Measurements from ENCODE around the gene INS. TPM values are rescaled to one million over a fixed set of nuclear protein-coding genes. Genes with fewer than 3 reads are reported as not detected.

INS gene
- total and polyA plus RNA-seq, 2 of the 13 experiments (the other 11 are each of a cell fraction or from before 2014, with no cell fraction given) = not detected

DNA sequence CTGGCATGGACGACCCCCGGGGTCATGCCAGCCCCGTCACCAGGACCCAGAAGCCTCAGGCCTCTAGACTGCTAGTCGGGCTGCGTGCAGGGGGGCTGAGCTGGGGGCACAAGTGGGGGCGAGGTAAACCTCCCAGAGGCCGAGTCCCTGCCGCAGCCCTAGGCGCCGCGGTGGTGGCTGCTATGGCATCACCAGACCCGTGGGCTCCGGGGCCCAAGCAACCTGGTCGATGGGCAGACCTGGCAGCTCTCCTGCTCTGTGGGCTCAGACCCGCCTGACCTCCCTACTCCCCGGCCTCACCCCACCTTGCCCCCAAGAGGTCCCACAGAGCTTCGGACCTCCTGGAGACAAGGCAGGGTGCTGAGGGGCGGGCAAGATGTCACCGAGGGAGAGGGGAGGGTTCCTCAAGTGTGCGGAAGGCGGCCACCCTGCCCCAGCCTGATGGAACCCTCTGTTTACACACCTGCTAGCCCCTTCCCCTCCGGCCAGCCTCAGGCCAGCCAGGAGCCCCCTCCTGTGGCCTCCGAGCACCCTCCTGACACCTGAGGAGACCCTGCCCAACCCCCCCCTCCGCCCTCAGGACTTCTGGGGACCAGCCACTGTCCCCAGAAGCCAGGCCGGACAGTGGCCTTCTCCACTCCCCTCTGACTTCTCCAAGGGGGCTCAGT is 31.2 kb downstream of the INS start (continued):
- TF ChIP-seq SP1 (IDR thresholded peaks at IDR 0.05) = no peak
- no peak for TF ChIP-seq SP1 (CRISPR knock-in tag; IDR thresholded peaks at IDR 0.05)
- no peak for TF ChIP-seq POGZ (CRISPR knock-in tag; IDR thresholded peaks at IDR 0.05)
- TF ChIP-seq, protein P1, sequence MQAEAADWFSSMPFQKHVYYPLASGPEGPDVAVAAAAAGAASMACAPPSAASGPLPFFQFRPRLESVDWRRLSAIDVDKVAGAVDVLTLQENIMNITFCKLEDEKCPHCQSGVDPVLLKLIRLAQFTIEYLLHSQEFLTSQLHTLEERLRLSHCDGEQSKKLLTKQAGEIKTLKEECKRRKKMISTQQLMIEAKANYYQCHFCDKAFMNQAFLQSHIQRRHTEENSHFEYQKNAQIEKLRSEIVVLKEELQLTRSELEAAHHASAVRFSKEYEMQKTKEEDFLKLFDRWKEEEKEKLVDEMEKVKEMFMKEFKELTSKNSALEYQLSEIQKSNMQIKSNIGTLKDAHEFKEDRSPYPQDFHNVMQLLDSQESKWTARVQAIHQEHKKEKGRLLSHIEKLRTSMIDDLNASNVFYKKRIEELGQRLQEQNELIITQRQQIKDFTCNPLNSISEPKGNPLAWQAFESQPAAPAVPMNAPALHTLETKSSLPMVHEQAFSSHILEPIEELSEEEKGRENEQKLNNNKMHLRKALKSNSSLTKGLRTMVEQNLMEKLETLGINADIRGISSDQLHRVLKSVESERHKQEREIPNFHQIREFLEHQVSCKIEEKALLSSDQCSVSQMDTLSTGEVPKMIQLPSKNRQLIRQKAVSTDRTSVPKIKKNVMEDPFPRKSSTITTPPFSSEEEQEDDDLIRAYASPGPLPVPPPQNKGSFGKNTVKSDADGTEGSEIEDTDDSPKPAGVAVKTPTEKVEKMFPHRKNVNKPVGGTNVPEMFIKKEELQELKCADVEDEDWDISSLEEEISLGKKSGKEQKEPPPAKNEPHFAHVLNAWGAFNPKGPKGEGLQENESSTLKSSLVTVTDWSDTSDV (CRISPR knock-in tag; IDR thresholded peaks at IDR 0.05) = peak; percentile 80
- TF ChIP-seq SIX1 (CRISPR knock-in tag; IDR thresholded peaks at IDR 0.05; ENCODE audit: borderline replicate concordance) = peak; percentile 19; the same call in 1 of the 2 replicates
- peak; percentile 56; the same call in 1 of the 2 replicates for TF ChIP-seq ZNF326 (CRISPR knock-in tag; IDR thresholded peaks at IDR 0.05; ENCODE audit: borderline replicate concordance)
- TF ChIP-seq ZNF354B (CRISPR knock-in tag; IDR thresholded peaks at IDR 0.05) = peak; percentile 91
- TF ChIP-seq TRIM24 (CRISPR knock-in tag; IDR thresholded peaks at IDR 0.05) = no peak
- TF ChIP-seq POLR2A (IDR thresholded peaks at IDR 0.05; ENCODE audit: insufficient read depth in 1 of 2, low read depth in 2 of 2, low read length in 2 of 2) = 0 out of 4 replicates have a peak, but pooled peaks of 1 of the 2 experiments have one; percentile 13
- TF ChIP-seq NONO (IDR thresholded peaks at IDR 0.05) = no peak
- TF ChIP-seq NONO (CRISPR knock-in tag; conservative IDR thresholded peaks at IDR 0.05) = peak; percentile 94
- 0 out of 2 replicates have a peak, but pooled peaks have one; percentile 22 for TF ChIP-seq ZBTB2 (CRISPR knock-in tag; IDR thresholded peaks at IDR 0.05; ENCODE audit: low read depth)
- no peak for TF ChIP-seq ATF3 (CRISPR knock-in tag; IDR thresholded peaks at IDR 0.05)
- TF ChIP-seq HES4 (CRISPR knock-in tag; IDR thresholded peaks at IDR 0.05; ENCODE audit: borderline replicate concordance) = peak; percentile 56; the same call in 1 of the 2 replicates
- no peak for TF ChIP-seq PLRG1 (conservative IDR thresholded peaks at IDR 0.05)
- TF ChIP-seq, protein P2, sequence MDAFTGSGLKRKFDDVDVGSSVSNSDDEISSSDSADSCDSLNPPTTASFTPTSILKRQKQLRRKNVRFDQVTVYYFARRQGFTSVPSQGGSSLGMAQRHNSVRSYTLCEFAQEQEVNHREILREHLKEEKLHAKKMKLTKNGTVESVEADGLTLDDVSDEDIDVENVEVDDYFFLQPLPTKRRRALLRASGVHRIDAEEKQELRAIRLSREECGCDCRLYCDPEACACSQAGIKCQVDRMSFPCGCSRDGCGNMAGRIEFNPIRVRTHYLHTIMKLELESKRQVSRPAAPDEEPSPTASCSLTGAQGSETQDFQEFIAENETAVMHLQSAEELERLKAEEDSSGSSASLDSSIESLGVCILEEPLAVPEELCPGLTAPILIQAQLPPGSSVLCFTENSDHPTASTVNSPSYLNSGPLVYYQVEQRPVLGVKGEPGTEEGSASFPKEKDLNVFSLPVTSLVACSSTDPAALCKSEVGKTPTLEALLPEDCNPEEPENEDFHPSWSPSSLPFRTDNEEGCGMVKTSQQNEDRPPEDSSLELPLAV (CRISPR knock-in tag; conservative IDR thresholded peaks at IDR 0.05; ENCODE audit: low read depth) = no peak
- no peak; the same call in 1 of the 2 replicates for TF ChIP-seq ZNF792 (CRISPR knock-in tag; IDR thresholded peaks at IDR 0.05)
- TF ChIP-seq ZC3H4 (CRISPR knock-in tag; IDR thresholded peaks at IDR 0.05; ENCODE audit: borderline replicate concordance) = no peak
- no peak for TF ChIP-seq ZNF691 (CRISPR knock-in tag; IDR thresholded peaks at IDR 0.05; ENCODE audit: borderline replicate concordance, low read depth)
- no peak for TF ChIP-seq ZSCAN29 (CRISPR knock-in tag; conservative IDR thresholded peaks at IDR 0.05)
- TF ChIP-seq ZNF160 (CRISPR knock-in tag; IDR thresholded peaks at IDR 0.05) = 0 out of 2 replicates have a peak, but pooled peaks have one; percentile 54
- TF ChIP-seq LCORL (IDR thresholded peaks at IDR 0.05) = no peak
- peak; percentile 47 for TF ChIP-seq LCORL (CRISPR knock-in tag; IDR thresholded peaks at IDR 0.05)
- no peak for TF ChIP-seq TGIF2 (CRISPR knock-in tag; IDR thresholded peaks at IDR 0.05)
- TF ChIP-seq PRMT3 (CRISPR knock-in tag; IDR thresholded peaks at IDR 0.05; ENCODE audit: borderline replicate concordance, low read depth) = peak; percentile 87
- no peak for TF ChIP-seq KDM6A (CRISPR knock-in tag; IDR thresholded peaks at IDR 0.05; ENCODE audit: low read depth)

Measured in HepG2 (cell line).